IMR-90 (cell line): Measurements from ENCODE around the gene KCNK17. TPM values are rescaled to one million over a fixed set of nuclear protein-coding genes. Genes with fewer than 3 reads are reported as not detected.

Experiments used
- ATAC-seq: fragments of 200-7000 bp; cut with Tn5 transposase; 2 replicates; pipeline ENCODE4 v1.9.1; 2020; ENCODE audit warnings: low read depth, mild to moderate bottlenecking, moderate library complexity
- BruUV-seq: library from RNA; stranded (reverse); fragments of 400-500 nt; replicated peaks from 2 replicates; lab custom pipeline; 2021; lab: Mats Ljungman, UMichigan
- CTCF ChIA-PET: fragments of 300-600 bp; formaldehyde crosslinking; extraction: SDS; loops from one replicate; lab custom pipeline; 2021; ENCODE audit warnings: antibody characterized with exemption; lab: Yijun Ruan, JAX
- POLR2A ChIA-PET: fragments of 300-600 bp; sonication (Branson Sonifier 250); formaldehyde crosslinking; loops from one replicate; lab custom pipeline; 2022; ENCODE audit warnings: antibody characterized with exemption; ENCODE audit not compliant: unreplicated experiment; lab: Charles Lee
- DNase-seq: peaks from one replicate; pipeline ENCODE4 v3.0.0; 2013
- H2AFZ ChIP-seq: replicated peaks from 2 replicates; pipeline ENCODE3; 2013; ENCODE audit warnings: low read length, mild to moderate bottlenecking; ENCODE audit not compliant: poor library complexity
- H2AK5ac ChIP-seq: 2 replicates; pipeline ENCODE4 v1.6.1; 2013; ENCODE audit warnings: low read depth, low read length, inconsistent platforms
- H2AK9ac ChIP-seq: replicated peaks from 2 replicates; pipeline ENCODE3; 2013; ENCODE audit warnings: mild to moderate bottlenecking, low read depth, low read length, moderate library complexity; ENCODE audit not compliant: poor library complexity
- H2BK120ac ChIP-seq: 2 replicates; pipeline ENCODE4 v1.6.1; 2013; ENCODE audit warnings: low read depth, low read length, inconsistent platforms
- H2BK15ac ChIP-seq: 3 replicates; pipeline ENCODE4 v1.6.1; 2013; ENCODE audit warnings: low read depth, low read length, inconsistent platforms
- H2BK20ac ChIP-seq: 2 replicates; pipeline ENCODE4 v1.6.1; 2013; ENCODE audit warnings: low read depth, mild to moderate bottlenecking, inconsistent platforms, low read length, moderate library complexity
- H2BK5ac ChIP-seq: 2 replicates; pipeline ENCODE4 v1.6.1; 2013; ENCODE audit warnings: mild to moderate bottlenecking, low read depth, low read length, inconsistent platforms; ENCODE audit not compliant: poor library complexity, severe bottlenecking
- H3K14ac ChIP-seq: replicated peaks from 2 replicates; pipeline ENCODE4 v1.6.1; 2013; ENCODE audit warnings: low read depth, low read length, inconsistent platforms
- H3K18ac ChIP-seq: 2 replicates; pipeline ENCODE4 v1.6.1; 2013; ENCODE audit warnings: low read depth, low read length, control low read depth
- H3K23ac ChIP-seq: 2 replicates; pipeline ENCODE4 v1.6.1; 2013; ENCODE audit warnings: low read depth, low read length, inconsistent platforms
- H3K27ac ChIP-seq: 2 replicates; pipeline ENCODE4 v1.5.1; 2013; ENCODE audit warnings: mild to moderate bottlenecking, control low read depth, low read length; ENCODE audit not compliant: insufficient read depth
- H3K27me3 ChIP-seq: 2 replicates; pipeline ENCODE4 v1.6.1; 2013; ENCODE audit warnings: low read length; ENCODE audit not compliant: control insufficient read depth, insufficient read depth
- H3K36me3 ChIP-seq: 2 replicates; pipeline ENCODE4 v1.6.1; 2013; ENCODE audit warnings: low read length, mixed read lengths; ENCODE audit not compliant: control insufficient read depth, insufficient read depth
- H3K4ac ChIP-seq: 2 replicates; pipeline ENCODE4 v1.6.1; 2013; ENCODE audit warnings: low read depth, low read length, inconsistent platforms
- H3K4me1 ChIP-seq: 2 replicates; pipeline ENCODE4 v1.6.1; 2013; ENCODE audit warnings: low read length, mixed read lengths; ENCODE audit not compliant: control insufficient read depth, insufficient read depth
- H3K4me2 ChIP-seq: 2 replicates; pipeline ENCODE4 v1.6.1; 2013; ENCODE audit warnings: low read depth, mild to moderate bottlenecking, control low read depth, low read length, moderate library complexity
- H3K4me3 ChIP-seq: 2 replicates; pipeline ENCODE4 v1.5.1; 2013; ENCODE audit warnings: low read depth, mild to moderate bottlenecking, control low read depth, low read length, moderate library complexity; ENCODE audit not compliant: insufficient read depth
- H3K56ac ChIP-seq: 2 replicates; pipeline ENCODE4 v1.6.1; 2013; ENCODE audit warnings: low read length, inconsistent platforms; ENCODE audit not compliant: insufficient read depth; ENCODE audit errors: extremely low read depth
- H3K79me1 ChIP-seq, 2 experiments: 2 replicates each; pipeline ENCODE4 v1.6.1; 2013; ENCODE audit warnings: low read length in 2 of 2, inconsistent platforms in 1 of 2, low read depth in 1 of 2
- H3K9ac ChIP-seq: 2 replicates; pipeline ENCODE4 v1.6.1; 2013; ENCODE audit warnings: low read depth, low read length, control low read depth
- H3K9me1 ChIP-seq: 2 replicates; pipeline ENCODE4 v1.6.1; 2013; ENCODE audit warnings: low read length, inconsistent platforms; ENCODE audit not compliant: insufficient read depth
- H3K9me3 ChIP-seq: 2 replicates; pipeline ENCODE4 v1.6.1; 2013; ENCODE audit warnings: low read length; ENCODE audit not compliant: control insufficient read depth, insufficient read depth
- H4K20me1 ChIP-seq: 2 replicates; pipeline ENCODE4 v1.6.1; 2013; ENCODE audit warnings: low read length, inconsistent platforms; ENCODE audit not compliant: insufficient read depth
- H4K5ac ChIP-seq: 2 replicates; pipeline ENCODE4 v1.6.1; 2013; ENCODE audit warnings: mild to moderate bottlenecking, low read depth, low read length, control low read depth
- H4K8ac ChIP-seq, 2 experiments: 2 replicates each; pipeline ENCODE4 v1.6.1; 2013; ENCODE audit warnings: low read depth in 2 of 2, low read length in 2 of 2, control low read depth in 1 of 2, inconsistent platforms in 1 of 2
- H4K91ac ChIP-seq: 2 replicates; pipeline ENCODE4 v1.6.1; 2013; ENCODE audit warnings: low read depth, low read length, inconsistent platforms; ENCODE audit not compliant: insufficient read depth
- CEBPB ChIP-seq: IDR thresholded peaks from 2 replicates; pipeline ENCODE4 v1.6.1; 2012; ENCODE audit warnings: low read depth, low read length, improper control_type of control experiment
- CHD1 ChIP-seq: IDR thresholded peaks from 2 replicates; pipeline ENCODE4 v1.6.1; 2012; ENCODE audit warnings: low read depth, low read length, improper control_type of control experiment
- FOS ChIP-seq: fragments of 150-350 bp; IDR thresholded peaks from 2 replicates; pipeline ENCODE4 v1.6.1; 2016; ENCODE audit warnings: low read depth, low read length
- MAZ ChIP-seq: IDR thresholded peaks from 2 replicates; pipeline ENCODE4 v1.6.1; 2012; ENCODE audit warnings: low read depth, mild to moderate bottlenecking, low read length, improper control_type of control experiment, moderate library complexity, borderline replicate concordance
- MXI1 ChIP-seq: IDR thresholded peaks from 2 replicates; pipeline ENCODE4 v1.6.1; 2012; ENCODE audit warnings: low read depth, mild to moderate bottlenecking, low read length, moderate library complexity, borderline replicate concordance
- NFE2L2 ChIP-seq: fragments of 150-350 bp; IDR thresholded peaks from 2 replicates; pipeline ENCODE4 v1.6.1; 2016; ENCODE audit warnings: low read depth, mild to moderate bottlenecking, low read length
- RAD21 ChIP-seq: IDR thresholded peaks from 2 replicates; pipeline ENCODE4 v1.6.1; 2012; ENCODE audit warnings: low read length, improper control_type of control experiment
- SMC3 ChIP-seq: fragments of 150-350 bp; IDR thresholded peaks from 2 replicates; pipeline ENCODE4 v1.6.1; 2016; ENCODE audit warnings: low read depth, mild to moderate bottlenecking, antibody characterized with exemption, low read length, moderate library complexity
- USF2 ChIP-seq: fragments of 150-350 bp; IDR thresholded peaks from 2 replicates; pipeline ENCODE4 v1.6.1; 2017; ENCODE audit warnings: mild to moderate bottlenecking, antibody characterized with exemption, low read length, low read depth
- WGBS, 2 experiments: methylation state at CpG; one replicate each; pipeline versions ENCODE4 v1.1.5 to v1.1.7; 2013; ENCODE audit warnings: missing lambda C conversion rate in 2 of 2; ENCODE audit not compliant: insufficient read length in 1 of 2; ENCODE audit errors: extremely low coverage in 2 of 2; 5-methylcytosine and 5-hydroxymethylcytosine counted together
- dilution Hi-C: fragments of 300-500 bp; cut with HindIII; formaldehyde crosslinking; loops from one replicate; pipeline ENCODE4 v1.14.3; 2018; ENCODE audit warnings: low sequenced_read_pairs; ENCODE audit not compliant: unreplicated experiment
- in situ Hi-C: fragments of 300-500 bp; cut with MboI; formaldehyde crosslinking; loops from 3 replicates; pipeline ENCODE4 v1.14.3; 2019; ENCODE audit warnings: low sequenced_read_pairs, inconsistent platforms, mixed read lengths
- intact Hi-C: fragments of 100-400 bp; cut with micrococcal nuclease; formaldehyde crosslinking; loops from 2 replicates; pipeline ENCODE4 v1.10.0; 2022
- polyA plus RNA-seq, 3 experiments: library from polyadenylated mRNA; depleted of rRNA; stranded (reverse); fragments of >200 nt; gene quantifications; 2 replicates each; pipeline ENCODE4 v1.2.3, GENCODE V29; 2012; ENCODE audit warnings: low replicate concordance in 1 of 3
- total RNA-seq: library from RNA; depleted of rRNA; stranded (reverse); fragments of >200 nt; gene quantifications from 2 replicates; pipeline ENCODE4 v1.2.3, GENCODE V29; 2012
- TF ChIP-seq, protein P1 (sequence below): conservative IDR thresholded peaks from 2 replicates; pipeline ENCODE4 v1.5.1; 2012; ENCODE audit warnings: mild to moderate bottlenecking, low read depth, low read length, improper control_type of control experiment
- TF ChIP-seq, protein P2 (sequence below): fragments of 150-350 bp; IDR thresholded peaks from 2 replicates; pipeline ENCODE4 v1.6.1; 2016; ENCODE audit warnings: low read depth, mild to moderate bottlenecking, low read length, moderate library complexity, borderline replicate concordance

Gene KCNK17
- total and polyA plus RNA-seq, 2 of the 4 experiments (the other 2 are of a cell fraction): not detected

DNA sequence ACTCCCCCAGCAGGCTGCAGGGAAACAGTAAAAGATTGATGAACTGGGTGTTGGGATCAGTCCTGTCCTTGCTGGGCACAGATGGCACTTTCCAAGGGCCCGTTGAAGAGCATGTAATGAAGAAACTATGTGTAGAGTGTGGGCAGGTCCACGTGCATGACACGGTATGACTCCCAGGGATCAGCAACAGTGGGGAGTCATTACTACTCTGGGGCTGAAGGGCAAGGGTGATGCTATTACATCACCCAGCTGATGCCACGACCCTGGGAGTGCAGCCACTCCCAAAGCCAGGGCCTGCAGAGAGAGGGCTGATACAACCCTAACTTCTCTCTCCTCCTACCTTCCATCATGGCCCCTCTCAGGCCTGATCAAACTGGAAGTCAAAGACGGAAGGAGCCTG is 20.1 kb downstream of the KCNK17 start:
- no peak overlapping the region for H3K9ac ChIP-seq
- no peak overlapping the region for H3K27ac ChIP-seq
- no peak overlapping the region for H2AFZ ChIP-seq
- no peaks in the 10 kb centered on the region for H3K9me1 ChIP-seq
- no peaks in the 10 kb centered on the region for H4K20me1 ChIP-seq
- no peak for ATAC-seq
- H3K4me2 ChIP-seq: no peak overlapping the region
- no peak overlapping the region for H2AK9ac ChIP-seq
- TF ChIP-seq SMC3: no peak
- TF ChIP-seq CHD1: no peak
- TF ChIP-seq, protein P1, sequence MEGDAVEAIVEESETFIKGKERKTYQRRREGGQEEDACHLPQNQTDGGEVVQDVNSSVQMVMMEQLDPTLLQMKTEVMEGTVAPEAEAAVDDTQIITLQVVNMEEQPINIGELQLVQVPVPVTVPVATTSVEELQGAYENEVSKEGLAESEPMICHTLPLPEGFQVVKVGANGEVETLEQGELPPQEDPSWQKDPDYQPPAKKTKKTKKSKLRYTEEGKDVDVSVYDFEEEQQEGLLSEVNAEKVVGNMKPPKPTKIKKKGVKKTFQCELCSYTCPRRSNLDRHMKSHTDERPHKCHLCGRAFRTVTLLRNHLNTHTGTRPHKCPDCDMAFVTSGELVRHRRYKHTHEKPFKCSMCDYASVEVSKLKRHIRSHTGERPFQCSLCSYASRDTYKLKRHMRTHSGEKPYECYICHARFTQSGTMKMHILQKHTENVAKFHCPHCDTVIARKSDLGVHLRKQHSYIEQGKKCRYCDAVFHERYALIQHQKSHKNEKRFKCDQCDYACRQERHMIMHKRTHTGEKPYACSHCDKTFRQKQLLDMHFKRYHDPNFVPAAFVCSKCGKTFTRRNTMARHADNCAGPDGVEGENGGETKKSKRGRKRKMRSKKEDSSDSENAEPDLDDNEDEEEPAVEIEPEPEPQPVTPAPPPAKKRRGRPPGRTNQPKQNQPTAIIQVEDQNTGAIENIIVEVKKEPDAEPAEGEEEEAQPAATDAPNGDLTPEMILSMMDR: no peak
- no peak for TF ChIP-seq CEBPB
- no peak for TF ChIP-seq FOS
- TF ChIP-seq MAZ: no peak
- TF ChIP-seq USF2: no peak
- TF ChIP-seq, protein P2, sequence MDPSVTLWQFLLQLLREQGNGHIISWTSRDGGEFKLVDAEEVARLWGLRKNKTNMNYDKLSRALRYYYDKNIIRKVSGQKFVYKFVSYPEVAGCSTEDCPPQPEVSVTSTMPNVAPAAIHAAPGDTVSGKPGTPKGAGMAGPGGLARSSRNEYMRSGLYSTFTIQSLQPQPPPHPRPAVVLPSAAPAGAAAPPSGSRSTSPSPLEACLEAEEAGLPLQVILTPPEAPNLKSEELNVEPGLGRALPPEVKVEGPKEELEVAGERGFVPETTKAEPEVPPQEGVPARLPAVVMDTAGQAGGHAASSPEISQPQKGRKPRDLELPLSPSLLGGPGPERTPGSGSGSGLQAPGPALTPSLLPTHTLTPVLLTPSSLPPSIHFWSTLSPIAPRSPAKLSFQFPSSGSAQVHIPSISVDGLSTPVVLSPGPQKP: no peak
- no peak for TF ChIP-seq RAD21
- no peak for TF ChIP-seq MXI1
- no peak for TF ChIP-seq NFE2L2
- no peak overlapping the region for H4K5ac ChIP-seq
- no peak overlapping the region for H2BK20ac ChIP-seq
- H2BK5ac ChIP-seq: no peak overlapping the region
- H4K91ac ChIP-seq: no peak overlapping the region
- H2BK120ac ChIP-seq: no peak overlapping the region
- CTCF ChIA-PET: no interaction called here
- no peaks in the 10 kb centered on the region for H3K4me1 ChIP-seq
- no peak overlapping the region for H3K56ac ChIP-seq
- WGBS, 2 experiments: 30% methylated on average over 2 of the region's 5 CpGs; no CpG with 5 or more reads in 1 of the 2 experiments
- dilution Hi-C loops: no loop called here
- H3K79me1 ChIP-seq: no peaks in the 10 kb centered on the region
- POLR2A ChIA-PET: no interaction called here
- no peak overlapping the region for H3K23ac ChIP-seq
- H3K14ac ChIP-seq: no peak overlapping the region
- in situ Hi-C loops: no loop called here
- H3K4me3 ChIP-seq: no peak overlapping the region
- no peak overlapping the region for H3K18ac ChIP-seq
- no peak overlapping the region for H4K8ac ChIP-seq
- no peaks in the 10 kb centered on the region for H3K36me3 ChIP-seq
- no peaks in the 10 kb centered on the region for H3K9me3 ChIP-seq
- no peak overlapping the region for H2BK15ac ChIP-seq
- DNase-seq: no peak
- intact Hi-C loops: no loop called here
- no TSS peak for BruUV-seq
- H3K27me3 ChIP-seq: no peaks in the 10 kb centered on the region; the same call in 1 of the 2 replicates
- H3K4ac ChIP-seq: no peak overlapping the region
- no peak overlapping the region for H2AK5ac ChIP-seq
